Adrenal gland (tissue), 12 donors: Measurements from ENCODE around the gene RPS6KA2. TPM values are rescaled to one million over a fixed set of nuclear protein-coding genes. Genes with fewer than 3 reads are reported as not detected.

Experiments
- DNase-seq, 7 donors: peaks; one replicate each; pipeline ENCODE4 v3.0.0-alpha.2; 2019 to 2020
- H3K27ac ChIP-seq, 5 donors: fragments of 200-600 bp; sonication (generic) in 4 of 5; 1 replicate in 3 of 5; 2 replicates in 2 of 5; pipeline versions ENCODE4 v1.5.1 to v1.8.0; 2016 to 2020; ENCODE audit warnings: mild to moderate bottlenecking in 1 of 5
- H3K27me3 ChIP-seq: fragments of 200-600 bp; 2 replicates; pipeline ENCODE4 v1.8.0; 2021
- H3K36me3 ChIP-seq, 2 donors: fragments of 200-600 bp; replicated peaks in 1 of 2; 1 replicate in 1 of 2; 2 replicates in 1 of 2; pipeline versions ENCODE4 v1.5.1 to v1.8.0; 2018 to 2022
- H3K4me1 ChIP-seq, 2 donors: fragments of 200-600 bp; replicated peaks in 1 of 2; 1 replicate in 1 of 2; 2 replicates in 1 of 2; pipeline versions ENCODE4 v1.5.1 to v1.8.0; 2018 to 2021
- H3K4me3 ChIP-seq, 4 donors: fragments of 200-600 bp; sonication (generic) in 3 of 4; one replicate each; pipeline ENCODE4 v1.5.1; 2016 to 2018
- H3K9me3 ChIP-seq, 3 donors: fragments of 200-600 bp; sonication (generic) in 1 of 3; replicated peaks in 1 of 3; 1 replicate in 2 of 3; 2 replicates in 1 of 3; pipeline versions ENCODE4 v1.5.1 to v1.8.0; 2016 to 2021
- POLR2A ChIP-seq, 2 donors: fragments of 450-650 bp; IDR thresholded peaks; one replicate each; pipeline ENCODE4 v1.6.1; 2017; ENCODE audit warnings: antibody characterized with exemption in 2 of 2, mild to moderate bottlenecking in 2 of 2, moderate library complexity in 1 of 2
- WGBS, 4 donors: extraction: QIAGEN DNeasy Blood & Tissue Kit in 2 of 4; methylation state at CpG; one replicate each; pipeline versions ENCODE4 v1.1.5 to v1.1.7; 2013 to 2017; 5-methylcytosine and 5-hydroxymethylcytosine counted together
- intact Hi-C, 2 donors: fragments of 100-400 bp; cut with DNase I; formaldehyde crosslinking; loops; one replicate each; pipeline versions ENCODE4 v1.14.1 to v1.15.0; 2022 to 2023
- polyA plus RNA-seq, 3 donors: library from polyadenylated mRNA; stranded (reverse); fragments of 200-250 nt in 2 of 3; fragments of 350-450 nt in 1 of 3; fragmentation: Illumina TruSeq in 1 of 3; extraction: RNeasy Lipid Tissue Mini Kit (QIAGEN cat#74804) in 1 of 3; gene quantifications; one replicate each; pipeline ENCODE4 v1.2.3, GENCODE V29; 2013 to 2014
- total RNA-seq, 9 donors: library from RNA; depleted of rRNA in 4 of 9; stranded (reverse); fragments of >200 nt in 4 of 9; fragments of 120-200 nt in 1 of 9; fragmentation: NEBNext Ultra II Directional in 1 of 9; extraction: Animal tissue kit (Norgen Biotek cat#: 25700) in 1 of 9; gene quantifications; one replicate each; pipeline versions ENCODE4 v1.1.0 to v1.2.4, GENCODE V29; 2013 to 2023
- TF ChIP-seq, protein P1 (sequence below), 6 experiments: fragments of 450-650 bp in 4 of 6; fragments of 200-600 bp in 2 of 6; sonication (generic) in 1 of 6; IDR thresholded peaks; 1 replicate in 5 of 6; 2 replicates in 1 of 6; pipeline versions ENCODE4 v1.5.1 to v1.8.0; 2016 to 2021; ENCODE audit warnings: antibody characterized with exemption in 6 of 6, mild to moderate bottlenecking in 2 of 6, moderate library complexity in 1 of 6
- donor health status: healthy with polysubstance abuse.
- donor health status: Bipolar disorder and iron deficiency.
- donor health status: DM: yes; HTN: yes; CAD: no.
- donor health status: DM: no; HTN: no; CAD: no.
- donor health status: DM: no; HTN: no; CAD: no.
- donor health status: DM: yes; HTN: yes; CAD: no.

RPS6KA2 gene
- total and polyA plus RNA-seq, 12 donors: 7.0 to 40.4 (median 26.2) TPM

GRCh38 chr6:166630462-166630861, 3.4 kb upstream of the RPS6KA2 start:
- H3K27ac ChIP-seq: no peak overlapping the region
- peaks cover 24 to 29% of the 10 kb centered on the region in 2 donors for H3K4me1 ChIP-seq

GRCh38 chr6:166629628-166630027, 2.6 kb upstream of the RPS6KA2 start:
- Histone ChIP-seq H3K36me3 (no peaks in the 10 kb centered on the region), H3K27ac (no peak overlapping the region), H3K9me3 (no peaks in the 10 kb centered on the region), H3K27me3 (no peaks in the 10 kb centered on the region), H3K4me1 (peaks cover 24 to 29% of the 10 kb centered on the region in 2 donors), H3K4me3 (no peak overlapping the region)
- TF ChIP-seq, protein P1, sequence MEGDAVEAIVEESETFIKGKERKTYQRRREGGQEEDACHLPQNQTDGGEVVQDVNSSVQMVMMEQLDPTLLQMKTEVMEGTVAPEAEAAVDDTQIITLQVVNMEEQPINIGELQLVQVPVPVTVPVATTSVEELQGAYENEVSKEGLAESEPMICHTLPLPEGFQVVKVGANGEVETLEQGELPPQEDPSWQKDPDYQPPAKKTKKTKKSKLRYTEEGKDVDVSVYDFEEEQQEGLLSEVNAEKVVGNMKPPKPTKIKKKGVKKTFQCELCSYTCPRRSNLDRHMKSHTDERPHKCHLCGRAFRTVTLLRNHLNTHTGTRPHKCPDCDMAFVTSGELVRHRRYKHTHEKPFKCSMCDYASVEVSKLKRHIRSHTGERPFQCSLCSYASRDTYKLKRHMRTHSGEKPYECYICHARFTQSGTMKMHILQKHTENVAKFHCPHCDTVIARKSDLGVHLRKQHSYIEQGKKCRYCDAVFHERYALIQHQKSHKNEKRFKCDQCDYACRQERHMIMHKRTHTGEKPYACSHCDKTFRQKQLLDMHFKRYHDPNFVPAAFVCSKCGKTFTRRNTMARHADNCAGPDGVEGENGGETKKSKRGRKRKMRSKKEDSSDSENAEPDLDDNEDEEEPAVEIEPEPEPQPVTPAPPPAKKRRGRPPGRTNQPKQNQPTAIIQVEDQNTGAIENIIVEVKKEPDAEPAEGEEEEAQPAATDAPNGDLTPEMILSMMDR (IDR thresholded peaks at IDR 0.05): no peak
- TF ChIP-seq POLR2A (IDR thresholded peaks at IDR 0.05): no peak
- no peak for DNase-seq
- intact Hi-C loops: no loop called here
- WGBS, 4 donors: 86 to 93% (median 89%) methylated on average over 5 of the region's 5 CpGs

More at GRCh38 chr6:166630462-166630861, 3.4 kb upstream of the RPS6KA2 start:
- intact Hi-C loops: no loop called here
- TF ChIP-seq POLR2A (IDR thresholded peaks at IDR 0.05): no peak
- TF ChIP-seq, protein P1 (IDR thresholded peaks at IDR 0.05): no peak
- DNase-seq: no peak
- 74 to 77% (median 77%) methylated on average over 6 of the region's 6 CpGs for WGBS, 4 donors
- no peak overlapping the region for H3K4me3 ChIP-seq
- no peaks in the 10 kb centered on the region for H3K9me3 ChIP-seq
- no peaks in the 10 kb centered on the region for H3K36me3 ChIP-seq
- H3K27me3 ChIP-seq: no peaks in the 10 kb centered on the region

DNA sequence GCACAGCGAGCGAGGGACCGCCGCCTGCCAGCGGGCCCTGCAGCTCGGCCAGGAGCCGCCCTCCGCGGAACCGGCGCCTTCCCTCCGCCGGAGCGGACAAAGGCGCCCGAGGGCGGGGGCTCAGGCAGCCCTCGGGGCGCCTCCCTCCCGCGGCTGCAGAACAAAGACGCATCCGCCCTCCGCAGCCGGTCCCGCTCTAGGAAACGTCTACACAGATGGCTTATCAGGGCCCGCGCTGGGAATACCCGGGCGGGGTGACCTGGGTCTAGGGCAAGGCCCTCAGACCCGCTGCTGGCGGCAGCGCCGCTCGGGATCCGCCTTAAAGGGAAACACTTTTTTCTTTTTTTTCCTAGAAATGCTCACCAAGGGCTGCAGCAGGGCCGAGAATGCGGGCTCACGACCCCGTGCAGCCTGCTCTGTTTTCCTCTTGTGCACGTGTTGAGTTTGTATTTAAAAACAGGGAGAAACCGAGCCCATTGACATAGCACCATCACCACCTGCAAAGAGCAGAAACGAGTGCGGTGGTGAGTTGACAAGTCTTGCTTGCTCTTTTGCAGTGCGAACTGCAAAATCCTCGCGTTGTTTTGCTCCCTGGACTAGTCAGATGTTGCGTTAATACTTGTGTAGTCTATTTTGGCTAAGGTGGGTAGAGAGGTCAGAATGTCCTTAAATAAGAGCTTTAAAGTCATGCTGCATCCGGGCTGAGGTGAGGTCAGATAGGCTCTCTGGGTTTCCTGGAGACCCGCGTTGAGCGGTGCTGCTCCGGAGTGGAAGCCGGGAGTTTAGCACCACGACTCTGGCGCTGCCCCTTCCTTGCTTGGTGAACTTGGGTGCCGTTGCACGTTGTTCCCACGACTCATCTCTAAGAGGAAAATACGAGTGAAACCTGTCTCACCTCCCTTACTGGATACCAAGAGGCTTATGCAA, 1.1 kb upstream of the RPS6KA2 start:
- TF ChIP-seq, protein P1 (IDR thresholded peaks at IDR 0.05): no peak
- peak in 1 of 2 donors; percentile 32 for TF ChIP-seq POLR2A (IDR thresholded peaks at IDR 0.05)
- DNase-seq: peak; percentile 73 to 88 (median 81)
- 0 to 3% (median 1%) methylated on average over 29 to 61 of the region's 61 CpGs for WGBS, 4 donors
- Histone ChIP-seq H3K27me3 (no peaks in the 10 kb centered on the region), H3K27ac (peak overlapping the region; percentile 90 to 95 (median 91)), H3K4me3 (peak overlapping the region in 3 of 4 donors; percentile 29 to 80 (median 66)), H3K4me1 (peaks cover 19 to 23% of the 10 kb centered on the region in 2 donors), H3K9me3 (no peaks in the 10 kb centered on the region), H3K36me3 (no peaks in the 10 kb centered on the region)
- intact Hi-C loops: no loop called here

DNA sequence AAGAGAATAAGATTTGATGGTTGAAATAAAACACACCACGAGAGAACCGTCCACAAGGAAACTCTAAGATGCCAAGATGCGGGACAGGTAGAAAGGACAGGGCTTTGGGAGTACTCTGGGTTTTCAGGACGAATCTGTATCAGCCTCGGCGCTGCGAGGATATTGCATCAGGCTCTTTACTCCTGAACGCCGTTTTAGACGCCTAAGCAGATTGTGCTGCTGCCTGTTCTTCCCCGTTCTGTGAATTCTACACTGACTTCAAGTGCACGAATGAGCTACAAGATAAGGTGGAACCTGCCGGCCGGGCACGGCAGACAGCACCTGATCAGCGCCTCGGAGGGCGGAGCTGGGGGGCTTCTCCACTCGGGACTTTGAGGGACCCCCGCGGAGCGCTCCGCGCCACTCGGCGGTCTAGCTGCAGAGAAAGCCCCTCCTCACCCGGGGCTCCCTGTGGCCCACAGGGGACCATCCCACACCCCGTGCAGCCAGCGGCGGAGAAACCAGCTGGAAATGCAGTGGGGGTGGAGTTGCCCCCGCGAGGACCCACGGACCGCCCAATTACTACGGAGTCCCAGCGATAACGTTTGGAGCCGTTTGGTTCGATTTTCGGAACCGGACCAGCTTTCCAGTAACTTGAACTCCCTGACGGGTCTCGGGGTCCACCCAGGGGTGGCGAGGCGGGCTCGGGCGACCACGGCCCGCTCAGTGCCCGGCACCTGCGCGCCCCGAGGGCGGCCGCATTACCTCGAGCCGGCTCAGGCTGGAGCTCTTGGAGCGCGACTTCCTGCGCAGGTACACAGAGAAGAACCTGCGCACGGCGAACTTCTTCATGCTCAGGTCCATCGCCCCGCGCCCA, 646 bp downstream of the RPS6KA2 start:
- Histone ChIP-seq H3K36me3 (no peaks in the 10 kb centered on the region), H3K9me3 (no peaks in the 10 kb centered on the region), H3K27ac (peak overlapping the region in 4 of 5 donors; percentile 41 to 84 (median 56)), H3K27me3 (no peaks in the 10 kb centered on the region), H3K4me3 (peak overlapping the region; percentile 38 to 86 (median 50)), H3K4me1 (peaks cover 18 to 20% of the 10 kb centered on the region in 2 donors)
- WGBS, 4 donors: 2 to 9% (median 4%) methylated on average over 9 to 66 of the region's 66 CpGs
- DNase-seq: peak in 4 of 7 donors; percentile 34 to 65 (median 50)
- intact Hi-C loops: no loop called here
- TF ChIP-seq, protein P1 (IDR thresholded peaks at IDR 0.05): no peak
- no peak for TF ChIP-seq POLR2A (IDR thresholded peaks at IDR 0.05)
